SK-N-DZ (cell line): Measurements from ENCODE around the gene FAM222B.
"Not testable (repeated sequence)": the region's sequence is repeated elsewhere in the genome, so short reads cannot be mapped to it uniquely, and the experiment has no call there.

ENCODE experiments used
- DNase-seq: peaks from one replicate; pipeline ENCODE4 v3.0.0-alpha.2; 2015; ENCODE audit warnings: low spot score

The FAM222B gene

GRCh38 chr17:28729950-28730330 is 112.7 kb downstream of the FAM222B start:
- DNase-seq = no peak

GRCh38 chr17:28728364-28729200 is 114.0 kb downstream of the FAM222B start, which contains the start of gene NEK8:
NEK8 (plus strand) TSS chr17:28728788; CDS start chr17:28728814, 26 bp downstream.
- DNase-seq = peak; percentile 94

GRCh38 chr17:28726627-28727491 is 115.7 kb downstream of the FAM222B start:
- DNase-seq = peak; percentile 98

- no peak for DNase-seq
Measured at GRCh38 chr17:28726226-28726626, 116.4 kb downstream of the FAM222B start, which contains the start of gene TLCD1. TLCD1 (minus strand) TSS chr17:28726233; CDS start chr17:28726097, 136 bp downstream.

GRCh38 chr17:28725660-28726225 is 116.8 kb downstream of the FAM222B start:
- DNase-seq = peak; percentile 86

- peak; percentile 84 for DNase-seq
Measured at GRCh38 chr17:28725166-28725659, 117.4 kb downstream of the FAM222B start.

- DNase-seq = peak; percentile 60
Measured at GRCh38 chr17:28724500-28725165, 118.0 kb downstream of the FAM222B start.

GRCh38 chr17:28723836-28724499 is 118.6 kb downstream of the FAM222B start:
- not testable (repeated sequence) for DNase-seq

- no peak for DNase-seq
Measured at GRCh38 chr17:28723159-28723835, 119.3 kb downstream of the FAM222B start.

GRCh38 chr17:28722417-28723158 is 120.0 kb downstream of the FAM222B start:
- DNase-seq = no peak

- DNase-seq = not testable (repeated sequence)
Measured at GRCh38 chr17:28720997-28721329, 121.6 kb downstream of the FAM222B start.

- DNase-seq = no peak
Measured at GRCh38 chr17:28720247-28720996, 122.2 kb downstream of the FAM222B start.

- no peak for DNase-seq
Measured at GRCh38 chr17:28719021-28719433, 123.6 kb downstream of the FAM222B start.

- DNase-seq = peak; percentile 47
Measured at GRCh38 chr17:28718333-28719020, 124.1 kb downstream of the FAM222B start.

- peak; percentile 82 for DNase-seq
Measured at GRCh38 chr17:28717578-28718332, 124.8 kb downstream of the FAM222B start, which contains the start of gene RAB34. RAB34 (minus strand) TSS chr17:28717868; CDS start chr17:28717266, 602 bp downstream.

- DNase-seq = no peak
Measured at GRCh38 chr17:28716740-28717577, 125.6 kb downstream of the FAM222B start.
